Activated CD8-positive, alpha-beta T cell treated with anti-CD3 and anti-CD28 coated beads, Interleukin-2, amount 10 ng/mL, durations not matched to agents 7 days and 5 days (primary cell): ENCODE measurements around the gene ACTR3C. TPM values are rescaled to one million over a fixed set of nuclear protein-coding genes. Genes with fewer than 3 reads are reported as not detected.

Source experiments
- ATAC-seq: fragments of 150-1000 bp; cut with Tn5 transposase; one replicate; pipeline ENCODE4 v1.10.0; 2021; ENCODE audit warnings: moderate library complexity
- CTCF ChIA-PET: fragments of 350-600 bp; sonication (Branson Sonifier 250); formaldehyde crosslinking; loops from one replicate; lab custom pipeline; 2021; ENCODE audit warnings: antibody characterized with exemption; lab: Charles Lee
- POLR2A ChIA-PET: fragments of 350-600 bp; sonication (Branson Sonifier 250); formaldehyde crosslinking; loops from one replicate; lab custom pipeline; 2021; ENCODE audit warnings: antibody characterized with exemption; lab: Charles Lee
- DNase-seq: peaks from one replicate; pipeline ENCODE4 v3.0.0-alpha.2; 2020
- H3K27ac Mint-ChIP-seq: one replicate; pipeline ENCODE4 v1.8.0; 2021; ENCODE audit warnings: mild to moderate bottlenecking, mixed read lengths
- H3K27me3 Mint-ChIP-seq: one replicate; pipeline ENCODE4 v1.8.0; 2021; ENCODE audit warnings: low read depth, mixed read lengths
- H3K36me3 Mint-ChIP-seq: one replicate; pipeline ENCODE4 v1.8.0; 2021; ENCODE audit warnings: low read depth, mixed read lengths
- H3K4me1 Mint-ChIP-seq: one replicate; pipeline ENCODE4 v1.8.0; 2021; ENCODE audit warnings: low read depth, mixed read lengths
- H3K4me3 Mint-ChIP-seq: one replicate; pipeline ENCODE4 v1.8.0; 2021; ENCODE audit warnings: mild to moderate bottlenecking, mixed read lengths
- H3K9me3 Mint-ChIP-seq: one replicate; pipeline ENCODE4 v1.8.0; 2022; ENCODE audit warnings: mixed read lengths; ENCODE audit not compliant: insufficient read depth
- total RNA-seq, 2 experiments: library from RNA; stranded (reverse); gene quantifications; one replicate each; pipeline ENCODE4 v1.2.3, GENCODE V29; 2021

ACTR3C gene
- total RNA-seq, 2 experiments from 2014 or later: 4.6 TPM

DNA sequence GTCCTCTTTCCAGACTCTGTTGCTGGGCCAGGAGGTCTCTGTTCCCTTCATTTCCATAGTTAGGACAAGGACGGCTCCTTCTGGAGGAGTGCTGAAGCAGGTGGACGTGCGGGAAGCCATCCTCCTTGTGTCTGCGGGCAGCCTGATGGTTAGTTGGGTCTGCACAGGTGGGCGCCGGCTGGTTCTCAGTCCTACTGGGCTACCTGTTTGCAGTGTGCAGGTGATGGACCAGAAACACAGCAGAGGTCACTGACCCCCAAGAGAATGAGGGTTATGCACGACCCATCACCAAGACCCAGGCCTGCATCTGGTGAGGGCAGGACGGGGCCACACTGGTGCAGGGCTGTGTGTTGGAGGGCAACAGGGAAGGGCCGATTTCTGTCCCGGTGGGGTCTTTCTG lies 10.3 kb upstream of the ACTR3C start:
- no peak overlapping the region for H3K27ac Mint-ChIP-seq
- no peaks in the 10 kb centered on the region for H3K4me1 Mint-ChIP-seq
- no peaks in the 10 kb centered on the region for H3K9me3 Mint-ChIP-seq
- no peaks in the 10 kb centered on the region for H3K27me3 Mint-ChIP-seq
- H3K4me3 Mint-ChIP-seq: no peak overlapping the region
- DNase-seq (no peak), ATAC-seq (no peak)
- POLR2A ChIA-PET: interaction anchor here (0.7 kb wide), 1 partner anchor 25 kb away, joined by 3 read pairs; no protein-coding TSS in a partner anchor
- peaks cover 6% of the 10 kb centered on the region for H3K36me3 Mint-ChIP-seq
- CTCF ChIA-PET: no interaction called here

GRCh38 chr7:150332852-150333635 lies 9.7 kb upstream of the ACTR3C start:
- Mint-ChIP-seq H3K4me3 (no peak overlapping the region), H3K27ac (no peak overlapping the region), H3K9me3 (no peaks in the 10 kb centered on the region), H3K36me3 (peaks cover 6% of the 10 kb centered on the region), H3K27me3 (no peaks in the 10 kb centered on the region), H3K4me1 (no peaks in the 10 kb centered on the region)
- CTCF ChIA-PET: no interaction called here
- no peak for DNase-seq
- ATAC-seq: no peak
- POLR2A ChIA-PET: no interaction called here

DNA sequence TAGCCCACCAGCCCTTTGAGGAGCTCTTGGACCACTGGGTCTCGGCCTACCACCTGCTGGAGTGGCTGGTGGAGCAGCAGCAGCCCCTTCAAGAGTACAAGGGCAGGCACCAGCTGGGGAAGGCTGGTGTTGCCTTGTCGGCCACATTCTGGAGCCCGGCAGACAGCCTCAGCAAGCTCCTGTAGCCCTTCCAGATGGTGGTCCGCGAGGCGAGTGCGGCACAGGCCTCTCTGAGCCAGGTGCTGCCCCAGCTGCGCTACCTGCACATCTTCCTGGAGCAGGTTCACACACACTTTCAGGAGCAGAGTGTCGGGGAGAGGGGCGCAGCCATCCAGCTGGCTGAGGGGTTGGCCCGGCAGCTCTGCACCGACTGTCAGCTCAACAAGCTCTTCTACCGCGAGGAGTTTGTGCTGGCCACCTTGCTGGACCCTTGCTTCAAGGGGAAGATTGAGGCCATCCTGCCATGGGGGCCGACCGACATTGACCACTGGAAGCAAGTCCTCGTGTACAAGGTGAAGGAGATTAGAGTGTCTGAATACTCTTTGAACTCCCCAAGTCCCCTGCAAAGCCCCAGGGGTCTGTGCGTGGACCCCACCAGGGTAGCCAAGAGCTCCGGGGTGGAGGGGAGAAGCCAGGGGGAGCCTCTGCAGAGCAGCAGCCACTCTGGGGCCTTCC lies 7.0 kb upstream of the ACTR3C start:
- H3K36me3 Mint-ChIP-seq: peaks cover 27% of the 10 kb centered on the region
- H3K27ac Mint-ChIP-seq: no peak overlapping the region
- H3K4me3 Mint-ChIP-seq: no peak overlapping the region
- ChIA-PET POLR2A (no interaction called here), CTCF (no interaction called here)
- ATAC-seq: no peak
- H3K9me3 Mint-ChIP-seq: no peaks in the 10 kb centered on the region
- H3K27me3 Mint-ChIP-seq: no peaks in the 10 kb centered on the region
- no peak for DNase-seq
- peaks cover under 1% of the 10 kb centered on the region for H3K4me1 Mint-ChIP-seq

- H3K9me3 Mint-ChIP-seq: no peaks in the 10 kb centered on the region
- DNase-seq (no peak), ATAC-seq (no peak)
- H3K27me3 Mint-ChIP-seq: no peaks in the 10 kb centered on the region
- peaks cover 8% of the 10 kb centered on the region for H3K4me1 Mint-ChIP-seq
- H3K27ac Mint-ChIP-seq: no peak overlapping the region
- CTCF ChIA-PET: no interaction called here
- H3K36me3 Mint-ChIP-seq: peaks cover 35% of the 10 kb centered on the region
- POLR2A ChIA-PET: interaction anchor here (0.7 kb wide), 1 partner anchor 25 kb away, joined by 3 read pairs; no protein-coding TSS in a partner anchor
- no peak overlapping the region for H3K4me3 Mint-ChIP-seq
These were observed 6.2 kb upstream of the ACTR3C start for GRCh38 chr7:150329331-150330120.

DNA sequence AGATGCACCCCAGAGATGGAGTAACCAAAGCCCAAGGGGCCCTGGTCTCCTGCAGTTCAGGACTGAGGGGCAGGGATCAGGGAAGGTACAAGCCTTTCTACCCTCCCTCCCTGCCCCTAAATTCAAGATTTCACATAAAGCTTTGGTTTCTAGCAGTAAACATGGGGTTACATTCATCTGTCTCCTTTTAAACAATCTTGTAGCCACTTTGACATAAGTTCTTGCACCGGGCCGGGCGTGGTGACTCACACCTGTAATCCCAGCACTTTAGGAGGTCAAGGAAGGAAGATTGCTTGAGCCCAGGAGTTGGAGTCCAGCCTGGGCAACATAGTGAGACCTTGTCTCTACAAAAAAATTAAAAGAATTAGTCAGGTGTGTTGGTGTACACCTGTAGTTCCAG lies 4.0 kb upstream of the ACTR3C start:
- no peak overlapping the region for H3K27ac Mint-ChIP-seq
- POLR2A ChIA-PET: no interaction called here
- CTCF ChIA-PET: no interaction called here
- no peaks in the 10 kb centered on the region for H3K27me3 Mint-ChIP-seq
- ATAC-seq (no peak), DNase-seq (no peak)
- H3K36me3 Mint-ChIP-seq: peaks cover 44% of the 10 kb centered on the region
- H3K4me3 Mint-ChIP-seq: no peak overlapping the region
- no peaks in the 10 kb centered on the region for H3K9me3 Mint-ChIP-seq
- H3K4me1 Mint-ChIP-seq: peaks cover 20% of the 10 kb centered on the region

- Mint-ChIP-seq H3K4me3 (no peak overlapping the region), H3K36me3 (peaks cover 44% of the 10 kb centered on the region), H3K9me3 (no peaks in the 10 kb centered on the region), H3K27me3 (no peaks in the 10 kb centered on the region), H3K27ac (no peak overlapping the region), H3K4me1 (peaks cover 25% of the 10 kb centered on the region)
- ChIA-PET POLR2A (no interaction called here), CTCF (interaction anchor here (1.0 to 1.4 kb wide), 3 partner anchors 11 to 27 kb away, joined by 3 read pairs; no protein-coding TSS in a partner anchor)
- ATAC-seq (no peak), DNase-seq (no peak)
These were observed 3.4 kb upstream of the ACTR3C start for GRCh38 chr7:150326657-150327268.

DNA sequence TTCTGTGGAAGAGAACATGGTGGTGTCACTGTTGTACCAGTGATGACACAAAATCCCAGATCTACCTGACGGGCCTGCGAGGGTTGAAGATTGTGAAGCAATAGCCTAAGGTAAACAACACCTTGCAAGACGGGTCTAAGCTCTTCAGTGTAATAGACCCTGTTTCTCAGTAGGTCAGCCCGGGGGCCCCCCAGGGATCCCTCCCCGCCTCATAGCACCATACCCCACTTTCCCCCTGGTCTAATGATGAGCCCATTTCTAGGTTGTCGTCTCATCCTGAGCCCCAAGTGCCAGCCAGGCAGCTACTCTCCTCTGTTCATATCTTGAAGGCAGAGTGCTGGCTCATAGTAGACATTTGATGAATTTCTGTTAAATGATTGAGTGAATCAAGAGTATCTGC lies 2.6 kb upstream of the ACTR3C start:
- H3K4me1 Mint-ChIP-seq: peaks cover 30% of the 10 kb centered on the region

GRCh38 chr7:150325110-150325611 lies 1.8 kb upstream of the ACTR3C start:
- Mint-ChIP-seq H3K27ac (peak overlapping the region; percentile 97), H3K36me3 (peaks cover 46% of the 10 kb centered on the region), H3K4me1 (peaks cover 30% of the 10 kb centered on the region), H3K9me3 (no peaks in the 10 kb centered on the region), H3K27me3 (no peaks in the 10 kb centered on the region), H3K4me3 (peak overlapping the region; percentile 91)
- POLR2A ChIA-PET: interaction anchor here (1.4 kb wide), 1 partner anchor 79 kb away, joined by 3 read pairs; no protein-coding TSS in a partner anchor
- no peak for ATAC-seq
- no peak for DNase-seq
- CTCF ChIA-PET: interaction anchor here (1.4 to 1.5 kb wide), 2 partner anchors 9 to 21 kb away, joined by 3 to 5 read pairs; no protein-coding TSS in a partner anchor

More for the DNA sequence above, 2.6 kb upstream of the ACTR3C start:
- Mint-ChIP-seq H3K27me3 (no peaks in the 10 kb centered on the region), H3K27ac (no peak overlapping the region), H3K36me3 (peaks cover 46% of the 10 kb centered on the region), H3K9me3 (no peaks in the 10 kb centered on the region), H3K4me3 (no peak overlapping the region)
- POLR2A ChIA-PET: no interaction called here
- CTCF ChIA-PET: interaction anchor here (1.0 to 1.5 kb wide), 4 partner anchors 10 to 28 kb away, joined by 3 to 5 read pairs (median 3); no protein-coding TSS in a partner anchor
- ATAC-seq (no peak), DNase-seq (no peak)

DNA sequence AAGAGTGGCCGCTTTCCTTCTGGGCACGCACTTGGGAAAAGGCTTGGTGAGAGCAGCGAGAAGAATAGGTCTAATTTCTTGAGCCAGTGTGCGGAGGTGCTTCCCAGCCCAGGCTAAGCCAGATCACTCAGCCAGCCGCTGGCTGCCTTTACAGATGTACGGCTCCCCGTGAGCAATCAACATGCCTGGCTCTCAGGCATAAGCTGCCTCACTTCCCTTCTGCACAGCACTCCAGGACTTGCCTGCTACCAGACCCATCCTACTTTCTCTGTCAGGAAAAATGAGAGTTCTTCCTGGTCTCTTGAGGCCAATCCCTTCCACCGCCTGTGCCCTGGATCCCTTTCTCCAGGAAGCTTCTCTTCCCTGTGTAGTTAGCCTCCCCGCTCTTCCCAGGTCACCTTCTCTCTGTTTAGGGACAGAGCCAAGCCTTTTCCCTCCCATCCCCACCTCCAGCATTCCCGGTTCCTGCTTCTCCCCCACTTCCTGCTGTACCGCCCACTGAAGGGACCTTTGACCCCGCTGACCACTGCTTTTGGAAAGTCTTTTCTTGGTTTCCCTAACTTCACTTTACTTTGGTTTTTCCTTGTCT lies 1.1 kb upstream of the ACTR3C start:
- peak overlapping the region; percentile 97 for H3K27ac Mint-ChIP-seq
- ATAC-seq: no peak
- H3K27me3 Mint-ChIP-seq: no peaks in the 10 kb centered on the region
- peaks cover 30% of the 10 kb centered on the region for H3K4me1 Mint-ChIP-seq
- CTCF ChIA-PET: no interaction called here
- no peaks in the 10 kb centered on the region for H3K9me3 Mint-ChIP-seq
- no peak for DNase-seq
- H3K36me3 Mint-ChIP-seq: peaks cover 49% of the 10 kb centered on the region
- H3K4me3 Mint-ChIP-seq: peak overlapping the region; percentile 91
- POLR2A ChIA-PET: interaction anchor here (1.1 to 1.4 kb wide), 3 partner anchors 42 to 80 kb away, joined by 3 to 4 read pairs (median 3); partner anchors contain the start of gene REPIN1

DNA sequence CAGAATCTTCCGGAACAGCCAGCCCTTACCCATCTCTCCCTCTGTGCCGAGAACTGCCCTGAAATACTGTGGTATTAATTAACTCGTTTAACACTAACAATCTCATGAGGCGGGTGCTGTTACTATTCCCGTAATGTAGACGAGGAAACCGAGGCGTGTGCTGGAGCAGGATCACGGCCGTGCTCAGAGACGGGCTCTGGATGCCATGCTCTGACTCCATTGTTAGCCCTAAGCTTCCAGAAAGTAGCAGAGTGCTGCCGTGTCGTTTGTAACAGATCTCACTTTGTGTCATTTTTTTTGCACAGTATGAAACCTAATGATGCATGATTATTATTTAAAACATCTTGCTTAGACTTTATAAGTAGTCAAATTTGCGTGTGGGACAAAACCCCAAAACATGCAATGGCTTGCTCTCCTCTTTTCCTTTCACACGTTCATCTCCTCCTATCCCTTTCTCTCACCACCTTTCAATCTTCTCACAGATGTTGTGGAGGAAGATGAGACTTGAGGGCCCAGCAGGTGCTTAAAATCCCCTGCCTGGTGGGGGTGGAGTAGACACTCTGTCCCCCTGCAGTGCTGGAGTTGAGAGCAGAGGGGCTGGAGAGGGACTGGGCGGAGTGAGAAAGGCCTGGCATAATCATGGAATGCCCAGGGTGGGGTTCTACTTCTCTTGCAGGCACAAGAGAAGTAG lies 482 bp upstream of the ACTR3C start:
- H3K4me1 Mint-ChIP-seq: peaks cover 30% of the 10 kb centered on the region
- no peak for DNase-seq
- peak; percentile 39 for ATAC-seq
- ChIA-PET POLR2A (interaction anchor here (1.0 to 1.4 kb wide), 5 partner anchors 42 to 83 kb away, joined by 3 to 4 read pairs (median 3); partner anchors contain the start of gene REPIN1), CTCF (no interaction called here)
- no peaks in the 10 kb centered on the region for H3K27me3 Mint-ChIP-seq
- H3K4me3 Mint-ChIP-seq: peak overlapping the region; percentile 91
- no peaks in the 10 kb centered on the region for H3K9me3 Mint-ChIP-seq
- H3K36me3 Mint-ChIP-seq: peaks cover 47% of the 10 kb centered on the region
- peak overlapping the region; percentile 97 for H3K27ac Mint-ChIP-seq
